GM15510 (cell line): Measurements from ENCODE around the gene STX8.

Experiments
- POLR2A ChIP-seq: IDR thresholded peaks from 3 replicates; pipeline ENCODE4 v1.6.1; 2011; ENCODE audit warnings: borderline replicate concordance; ENCODE audit not compliant: insufficient read length; ENCODE audit errors: extremely low read depth

The STX8 gene

GRCh38 chr17:9386401-9386800 lies 189.2 kb downstream of the STX8 start:
- TF ChIP-seq POLR2A: no peak

DNA sequence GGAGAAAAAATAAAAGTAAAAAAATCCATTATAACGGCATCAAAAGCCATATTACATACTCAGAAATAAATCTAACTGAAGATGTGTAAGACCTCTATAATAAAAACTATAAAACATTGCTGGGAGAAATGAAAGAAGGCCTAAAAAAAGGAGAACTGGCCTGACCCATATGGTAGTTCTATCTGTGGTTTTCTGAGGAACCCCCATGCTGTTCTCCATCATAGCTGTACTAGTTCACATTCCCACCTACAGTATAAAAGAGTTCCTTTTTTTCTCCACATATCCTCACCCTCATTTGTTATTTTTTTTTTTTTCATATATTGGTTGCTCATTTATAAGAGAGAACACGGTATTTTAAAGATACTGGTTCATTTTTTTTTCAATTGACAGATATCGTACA lies 191.8 kb downstream of the STX8 start:
- TF ChIP-seq POLR2A: no peak

- no peak for TF ChIP-seq POLR2A
Measured at GRCh38 chr17:9382626-9383025, 193.0 kb downstream of the STX8 start.

DNA sequence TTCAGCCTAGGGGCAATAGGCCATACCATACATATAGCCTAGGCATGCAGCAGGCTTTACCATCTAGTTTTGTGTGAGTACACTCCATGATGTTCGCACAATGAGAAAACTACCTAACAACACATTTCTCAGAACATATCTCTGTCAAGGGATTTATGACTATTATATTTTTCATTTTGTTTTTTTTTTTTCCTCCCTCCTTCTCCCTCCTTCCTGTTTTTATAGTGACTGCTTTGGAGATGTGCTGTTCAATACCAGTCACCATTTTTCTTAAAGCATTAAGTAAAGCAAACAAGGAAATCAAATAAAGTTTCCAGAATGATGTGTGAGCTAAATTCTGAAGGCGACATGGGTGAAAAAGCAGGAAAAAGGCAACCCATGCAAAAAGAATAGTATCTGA lies 194.6 kb downstream of the STX8 start:
- no peak for TF ChIP-seq POLR2A

- TF ChIP-seq POLR2A: no peak
Measured at GRCh38 chr17:9380361-9380760, 195.3 kb downstream of the STX8 start.

GRCh38 chr17:9371019-9371418 lies 204.6 kb downstream of the STX8 start:
- no peak for TF ChIP-seq POLR2A

DNA sequence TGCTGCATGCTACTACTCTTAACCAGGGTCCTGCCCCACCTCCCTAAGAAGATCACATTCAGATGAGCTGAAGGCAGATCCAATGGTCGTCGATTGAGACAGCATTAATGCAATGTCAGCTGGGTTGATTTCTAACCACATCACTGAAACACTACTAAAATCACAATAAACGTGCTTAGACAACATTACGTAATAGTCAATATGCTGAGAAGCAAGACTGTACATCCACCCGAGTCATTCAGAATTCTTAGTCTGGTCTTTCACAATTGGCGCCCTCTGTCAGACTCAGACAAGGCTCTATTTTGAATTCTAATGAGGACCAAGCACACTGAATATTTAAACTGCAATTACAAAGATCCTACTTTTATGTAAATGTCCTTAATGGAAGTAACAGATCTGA lies 205.2 kb downstream of the STX8 start:
- TF ChIP-seq POLR2A: no peak

DNA sequence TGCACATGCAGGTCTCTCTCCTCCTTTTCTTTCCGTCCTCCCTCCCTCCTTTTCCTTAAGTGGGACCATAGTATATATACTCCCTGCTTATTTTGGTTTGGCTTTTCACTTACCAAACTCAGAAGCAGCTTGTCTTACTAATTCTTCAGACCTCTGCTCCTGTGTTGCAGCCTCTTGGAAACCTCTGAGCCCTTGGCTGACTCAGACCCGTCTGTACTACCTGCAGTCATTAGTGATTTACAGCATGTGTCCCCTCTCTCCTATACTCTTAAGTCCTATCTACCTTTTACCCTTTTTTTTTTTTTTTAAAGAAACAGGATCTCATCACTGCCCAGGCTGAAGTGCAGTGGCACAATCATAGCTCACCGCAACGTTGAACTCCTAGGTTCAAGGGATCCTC lies 207.0 kb downstream of the STX8 start:
- no peak for TF ChIP-seq POLR2A

GRCh38 chr17:9367156-9367555 lies 208.5 kb downstream of the STX8 start:
- no peak for TF ChIP-seq POLR2A

DNA sequence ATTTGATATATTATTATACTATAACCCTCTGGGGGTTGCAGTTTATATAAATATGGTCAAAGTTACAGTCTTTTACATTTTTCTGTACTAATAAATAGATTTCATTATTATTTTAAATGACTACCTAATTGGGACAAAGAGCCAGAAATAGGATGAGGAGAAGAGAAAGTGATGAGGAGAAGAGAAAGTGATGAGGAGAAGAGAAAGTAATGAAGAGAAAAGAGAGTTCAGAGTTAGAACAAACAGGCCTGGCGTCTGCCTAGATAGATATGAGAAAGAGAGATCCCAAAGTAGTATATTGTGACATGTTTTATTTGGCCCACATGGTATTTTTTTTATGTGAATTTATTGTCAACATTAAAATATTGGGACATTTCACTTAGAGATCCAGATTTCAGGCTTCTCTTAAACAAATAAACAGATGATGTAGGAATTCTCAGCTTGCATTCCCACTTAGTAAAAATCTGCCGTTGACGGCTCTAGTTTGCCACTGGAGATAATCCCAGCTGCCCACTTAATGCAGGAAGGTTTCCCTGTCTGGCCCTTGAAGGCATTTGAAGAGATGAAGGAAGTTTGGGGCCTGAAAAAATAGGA lies 210.7 kb downstream of the STX8 start:
- no peak for TF ChIP-seq POLR2A

- no peak for TF ChIP-seq POLR2A
Measured at GRCh38 chr17:9363440-9364350, 211.9 kb downstream of the STX8 start.

GRCh38 chr17:9361188-9361955 lies 214.2 kb downstream of the STX8 start:
- no peak for TF ChIP-seq POLR2A

GRCh38 chr17:9360677-9361081 lies 214.9 kb downstream of the STX8 start:
- no peak for TF ChIP-seq POLR2A

DNA sequence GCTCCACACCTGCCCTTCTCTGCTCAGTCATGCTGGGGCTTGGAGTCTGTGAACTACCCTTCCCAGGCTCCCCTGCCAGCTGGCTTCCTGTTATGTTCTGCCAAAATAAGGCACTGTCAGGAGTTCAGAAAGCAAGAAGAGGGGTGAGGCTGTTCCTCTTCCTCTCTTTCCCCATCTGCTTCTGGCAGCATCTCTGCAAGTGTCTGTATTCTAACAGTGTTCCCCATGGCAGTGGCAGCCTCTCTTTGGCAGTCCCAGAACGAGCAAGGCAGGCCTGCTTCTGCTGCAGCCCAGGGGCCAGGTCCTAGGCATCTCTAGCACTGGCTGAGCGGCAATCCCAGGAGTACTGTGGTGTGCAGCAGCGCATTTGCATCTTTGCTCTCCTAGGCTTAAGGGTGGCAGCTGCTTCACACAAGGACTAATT lies 219.1 kb downstream of the STX8 start:
- no peak for TF ChIP-seq POLR2A

DNA sequence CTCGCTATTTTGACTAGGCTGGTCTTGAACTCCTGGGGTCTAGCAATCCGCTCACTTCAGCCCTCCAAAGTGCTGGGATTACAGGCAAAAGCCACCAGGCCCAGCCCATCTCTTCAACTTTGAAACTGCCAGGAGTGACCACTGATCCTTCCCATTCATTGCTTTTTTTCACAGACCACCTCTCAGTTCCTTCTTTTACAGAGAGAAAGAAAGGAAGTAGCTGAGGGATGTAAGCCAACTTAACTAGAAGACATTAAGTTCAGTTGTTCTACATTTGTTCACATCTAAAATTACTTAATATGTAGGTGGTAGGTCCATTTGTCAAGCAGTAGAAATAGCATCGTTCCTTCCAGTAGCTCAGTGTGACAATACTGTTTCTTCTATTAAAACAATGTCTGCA lies 219.8 kb downstream of the STX8 start:
- no peak for TF ChIP-seq POLR2A
